BJ (cell line): Measurements from ENCODE around the gene UGT2B11. TPM values are rescaled to one million over a fixed set of nuclear protein-coding genes. Genes with fewer than 3 reads are reported as not detected.
"Not testable (repeated sequence)": the region's sequence is repeated elsewhere in the genome, so short reads cannot be mapped to it uniquely, and the experiment has no call there.

Source experiments
- CTCF ChIA-PET: fragments of 350-600 bp; formaldehyde crosslinking; extraction: SDS; loops from one replicate; lab custom pipeline; 2021; ENCODE audit warnings: antibody characterized with exemption, inconsistent platforms; lab: Yijun Ruan, JAX
- POLR2A ChIA-PET: fragments of 300-600 bp; sonication (Branson Sonifier 250); formaldehyde crosslinking; extraction: SDS; loops from one replicate; lab custom pipeline; 2021; ENCODE audit warnings: antibody characterized with exemption; lab: Charles Lee
- DNase-seq: peaks from one replicate; pipeline ENCODE4 v3.0.0-alpha.2; 2011; ENCODE audit warnings: low read depth
- H3K27me3 ChIP-seq: 2 replicates; pipeline ENCODE4 v1.6.0; 2011; ENCODE audit warnings: low read length; ENCODE audit not compliant: control insufficient read depth, insufficient read depth
- H3K36me3 ChIP-seq: 2 replicates; pipeline ENCODE4 v1.5.1; 2011; ENCODE audit warnings: low read length; ENCODE audit not compliant: control insufficient read depth, insufficient read depth
- H3K4me3 ChIP-seq: 2 replicates; pipeline ENCODE4 v1.5.1; 2011; ENCODE audit warnings: low read depth, mild to moderate bottlenecking, control low read depth, low read length
- polyA plus RNA-seq: library from polyadenylated mRNA; depleted of rRNA; stranded (reverse); fragments of >200 nt; gene quantifications from 2 replicates; pipeline ENCODE4 v1.2.3, GENCODE V29; 2011; rRNA removed
- TF ChIP-seq, protein P1 (sequence below): IDR thresholded peaks from 2 replicates; pipeline ENCODE4 v1.5.1; 2011; ENCODE audit warnings: low read depth, mild to moderate bottlenecking, control low read depth, inconsistent platforms, low read length, moderate library complexity; ENCODE audit not compliant: insufficient read depth

The UGT2B11 gene
- polyA plus RNA-seq, 1 experiment = not detected

DNA sequence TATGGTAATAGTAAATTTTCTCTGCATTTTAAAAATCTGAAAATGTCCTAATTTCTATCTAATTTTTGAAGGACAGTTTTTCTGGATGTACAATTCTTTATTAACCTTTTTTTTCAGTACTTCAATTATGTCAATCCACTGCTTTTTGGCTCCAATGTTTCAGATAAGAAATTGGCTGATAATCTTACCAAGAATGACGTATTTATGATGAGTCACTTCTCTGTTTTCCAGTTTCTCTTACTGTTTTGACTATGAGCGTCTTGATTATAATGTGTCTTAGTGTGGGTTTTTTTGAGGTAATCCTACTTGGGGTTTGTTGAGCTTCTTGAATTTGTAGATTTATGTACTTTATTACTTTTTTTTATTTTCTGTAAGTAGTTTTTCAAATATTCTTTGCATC is 47.2 kb downstream of the UGT2B11 start:
- Histone ChIP-seq H3K27me3 (no peaks in the 10 kb centered on the region), H3K36me3 (no peaks in the 10 kb centered on the region), H3K4me3 (no peak overlapping the region)
- CTCF ChIA-PET = no interaction called here
- POLR2A ChIA-PET = no interaction called here
- TF ChIP-seq, protein P1, sequence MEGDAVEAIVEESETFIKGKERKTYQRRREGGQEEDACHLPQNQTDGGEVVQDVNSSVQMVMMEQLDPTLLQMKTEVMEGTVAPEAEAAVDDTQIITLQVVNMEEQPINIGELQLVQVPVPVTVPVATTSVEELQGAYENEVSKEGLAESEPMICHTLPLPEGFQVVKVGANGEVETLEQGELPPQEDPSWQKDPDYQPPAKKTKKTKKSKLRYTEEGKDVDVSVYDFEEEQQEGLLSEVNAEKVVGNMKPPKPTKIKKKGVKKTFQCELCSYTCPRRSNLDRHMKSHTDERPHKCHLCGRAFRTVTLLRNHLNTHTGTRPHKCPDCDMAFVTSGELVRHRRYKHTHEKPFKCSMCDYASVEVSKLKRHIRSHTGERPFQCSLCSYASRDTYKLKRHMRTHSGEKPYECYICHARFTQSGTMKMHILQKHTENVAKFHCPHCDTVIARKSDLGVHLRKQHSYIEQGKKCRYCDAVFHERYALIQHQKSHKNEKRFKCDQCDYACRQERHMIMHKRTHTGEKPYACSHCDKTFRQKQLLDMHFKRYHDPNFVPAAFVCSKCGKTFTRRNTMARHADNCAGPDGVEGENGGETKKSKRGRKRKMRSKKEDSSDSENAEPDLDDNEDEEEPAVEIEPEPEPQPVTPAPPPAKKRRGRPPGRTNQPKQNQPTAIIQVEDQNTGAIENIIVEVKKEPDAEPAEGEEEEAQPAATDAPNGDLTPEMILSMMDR = no peak
- DNase-seq = no peak

DNA sequence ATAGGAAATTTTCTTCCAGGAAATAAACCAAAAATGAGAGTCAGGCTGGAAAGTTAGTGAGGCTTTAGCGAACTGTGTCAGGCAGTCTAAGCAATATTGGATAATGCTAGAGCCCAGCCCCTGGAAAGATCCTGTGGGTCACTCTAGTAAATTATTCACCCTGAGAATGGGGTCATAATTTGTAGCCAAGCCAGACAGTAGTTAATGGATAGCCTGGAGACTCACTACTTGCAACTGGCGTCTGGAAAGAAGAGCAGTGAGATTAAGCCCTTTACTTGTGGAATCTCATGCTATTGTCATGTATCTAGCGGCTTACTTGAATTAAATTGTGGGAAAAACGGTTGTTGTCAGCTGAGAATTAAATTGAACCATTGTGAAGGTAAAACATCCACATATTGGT is 48.2 kb downstream of the UGT2B11 start:
- POLR2A ChIA-PET, H3K4me3 ChIP-seq, DNase-seq, H3K27me3 ChIP-seq, CTCF ChIA-PET, H3K36me3 ChIP-seq: not testable (repeated sequence)

DNA sequence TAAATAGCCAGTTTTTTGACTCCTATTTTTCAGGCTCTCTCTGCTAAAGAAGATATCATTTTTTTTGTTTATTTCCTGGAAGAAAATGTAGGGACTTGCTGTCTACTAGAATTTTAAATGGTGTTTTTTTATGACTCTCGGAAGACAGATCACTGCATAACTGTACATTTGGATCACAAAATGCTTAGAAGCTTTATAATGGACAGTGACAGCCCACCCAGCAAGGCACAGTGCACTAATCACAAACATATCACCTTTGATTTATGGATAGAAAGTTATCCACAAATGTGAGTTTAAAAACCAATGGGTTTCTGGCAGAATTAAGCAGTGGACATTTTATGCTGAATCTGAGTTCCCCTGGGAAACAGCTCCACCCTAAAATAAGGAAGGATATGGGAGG is 48.8 kb downstream of the UGT2B11 start:
- H3K36me3 ChIP-seq, H3K27me3 ChIP-seq, H3K4me3 ChIP-seq, DNase-seq, CTCF ChIA-PET, POLR2A ChIA-PET: not testable (repeated sequence)

DNA sequence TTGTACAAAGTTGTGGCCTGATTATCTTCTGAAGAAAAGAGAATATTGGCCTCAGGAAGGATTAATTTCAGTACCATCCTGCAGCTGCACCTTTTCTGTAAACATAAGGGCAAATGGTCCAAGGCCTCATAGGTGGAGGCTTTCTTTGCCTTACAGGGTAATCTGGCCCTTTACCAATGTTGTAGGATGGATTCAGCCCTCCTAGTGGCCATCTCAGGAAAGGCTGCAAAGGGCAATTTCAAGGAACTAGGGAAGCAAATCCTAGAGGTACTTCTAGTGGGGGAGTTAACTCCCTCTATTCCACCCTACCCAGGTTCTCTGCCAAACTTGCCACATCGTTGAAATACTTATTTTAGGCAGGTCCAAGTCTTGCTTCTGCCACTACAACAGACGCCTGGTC is 57.6 kb downstream of the UGT2B11 start:
- H3K36me3 ChIP-seq = no peaks in the 10 kb centered on the region
- TF ChIP-seq, protein P1 = peak; percentile 9; the same call in 1 of the 2 replicates
- DNase-seq = no peak
- no peak overlapping the region for H3K4me3 ChIP-seq
- CTCF ChIA-PET = no interaction called here
- no peaks in the 10 kb centered on the region for H3K27me3 ChIP-seq
- POLR2A ChIA-PET = no interaction called here

DNA sequence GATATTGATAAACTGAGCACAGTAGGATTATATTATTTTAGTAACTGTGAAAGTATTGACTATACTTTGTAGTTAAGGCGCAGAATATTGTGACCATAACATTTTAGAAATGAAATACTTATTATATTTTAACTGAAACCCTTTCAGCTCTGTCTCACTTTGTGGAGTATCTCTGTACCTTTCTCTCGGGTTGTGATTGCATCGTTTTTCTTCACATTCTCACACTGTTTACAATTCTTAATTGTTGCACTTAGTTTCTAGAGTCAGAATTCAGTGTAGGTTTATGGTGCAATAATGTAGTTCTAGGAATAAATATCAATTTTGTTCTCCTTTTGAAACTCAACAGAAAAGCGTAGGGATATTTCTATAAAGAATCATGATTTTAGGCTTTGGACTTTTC is 60.5 kb downstream of the UGT2B11 start:
- TF ChIP-seq, protein P1 = no peak
- ChIA-PET POLR2A (no interaction called here), CTCF (no interaction called here)
- H3K27me3 ChIP-seq = no peaks in the 10 kb centered on the region
- no peaks in the 10 kb centered on the region for H3K36me3 ChIP-seq
- H3K4me3 ChIP-seq = no peak overlapping the region
- no peak for DNase-seq

Other genes starting within 250 kb of the UGT2B11 start
- gene UGT2B7, start 118.3 kb downstream of the UGT2B11 start, polyA plus RNA-seq = not detected in 2 replicates
- gene UGT2B28, start 65.7 kb upstream of the UGT2B11 start, polyA plus RNA-seq = not detected in 2 replicates